ENCODE results near the gene CLNS1A. TPM values are rescaled to one million over a fixed set of nuclear protein-coding genes. Genes with fewer than 3 reads are reported as not detected.

Gene CLNS1A
- polyA plus RNA-seq, 3 donors, result 53.1 to 140 (median 139) TPM

GRCh38 chr11:77644887-77645286 lies 7.3 kb upstream of the CLNS1A start:
- DNase-seq, result no peak
- Histone ChIP-seq H3K4me2 (replicated peaks; ENCODE audit: extremely low read depth, low read length, poor library complexity, severe bottlenecking) (no peak overlapping the region), H4K20me1 (ENCODE audit: insufficient read depth, low read length) (no peaks in the 10 kb centered on the region), H3K9me3 (replicated peaks in 1 of 2; ENCODE audit: control insufficient read depth in 1 of 2, insufficient read depth in 1 of 2, low read length in 2 of 2) (peaks cover 4 to 7% of the 10 kb centered on the region in 2 donors), H3K4me1 (ENCODE audit: control insufficient read depth in 1 of 2, insufficient read depth in 2 of 2, low read length in 2 of 2) (no peaks in the 10 kb centered on the region), H3K9ac (ENCODE audit: insufficient read depth, low read length, poor library complexity, severe bottlenecking) (no peak overlapping the region), H3K27ac (ENCODE audit: low read depth in 1 of 2, low read length in 2 of 2) (no peak overlapping the region), H3K4me3 (replicated peaks in 1 of 3; ENCODE audit: low read depth in 2 of 3, low read length in 3 of 3) (no peak overlapping the region), H3K27me3 (ENCODE audit: control insufficient read depth in 2 of 2, insufficient read depth in 2 of 2, low read length in 2 of 2) (no peaks in the 10 kb centered on the region), H2AFZ (ENCODE audit: insufficient read depth, low read depth, low read length, poor library complexity, severe bottlenecking) (no peak overlapping the region), H3K36me3 (replicated peaks in 1 of 2; ENCODE audit: control insufficient read depth in 1 of 2, insufficient read depth in 2 of 2, low read length in 2 of 2) (no peaks in the 10 kb centered on the region), H3K79me2 (ENCODE audit: insufficient read depth, low read length) (no peaks in the 10 kb centered on the region)
- no peaks in the 10 kb centered on the region for H3K36me3 Mint-ChIP-seq
- peaks cover 4 to 16% (median 11%) of the 10 kb centered on the region in 7 donors for H3K9me3 Mint-ChIP-seq
- H3K4me1 Mint-ChIP-seq, result peaks cover 7% of the 10 kb centered on the region
- WGBS (ENCODE audit: insufficient coverage), result 91% methylated on average over 1 of the region's 1 CpG
- no peak overlapping the region for H3K4me3 Mint-ChIP-seq
- peaks cover 0 to 6% (median 0%) of the 10 kb centered on the region in 3 donors for H3K27me3 Mint-ChIP-seq (ENCODE audit: low read depth in 3 of 3)
- no peak for TF ChIP-seq CTCF (IDR thresholded peaks at IDR 0.05)
- no peak overlapping the region for H3K27ac Mint-ChIP-seq
- intact Hi-C loops (cut with micrococcal nuclease), result no loop called here

- H3K36me3 ChIP-seq (replicated peaks in 1 of 2; ENCODE audit: control insufficient read depth in 1 of 2, insufficient read depth in 2 of 2, low read length in 2 of 2), result no peaks in the 10 kb centered on the region
- no peaks in the 10 kb centered on the region for H4K20me1 ChIP-seq (ENCODE audit: insufficient read depth, low read length)
- H3K79me2 ChIP-seq (ENCODE audit: insufficient read depth, low read length), result peaks cover 9% of the 10 kb centered on the region
- H3K36me3 Mint-ChIP-seq, result no peaks in the 10 kb centered on the region
- intact Hi-C loops (cut with micrococcal nuclease), result no loop called here
- H3K4me3 ChIP-seq (replicated peaks in 1 of 3; ENCODE audit: low read depth in 2 of 3, low read length in 3 of 3), result no peak overlapping the region
- H3K27ac ChIP-seq (ENCODE audit: low read depth in 1 of 2, low read length in 2 of 2), result no peak overlapping the region
- no peak overlapping the region for H3K4me2 ChIP-seq (replicated peaks; ENCODE audit: extremely low read depth, low read length, poor library complexity, severe bottlenecking)
- TF ChIP-seq CTCF (IDR thresholded peaks at IDR 0.05), result no peak
- no peaks in the 10 kb centered on the region for H3K27me3 ChIP-seq (ENCODE audit: control insufficient read depth in 2 of 2, insufficient read depth in 2 of 2, low read length in 2 of 2)
- peaks cover 4 to 19% (median 14%) of the 10 kb centered on the region in 7 donors for H3K9me3 Mint-ChIP-seq
- no peak overlapping the region for H3K9ac ChIP-seq (ENCODE audit: insufficient read depth, low read length, poor library complexity, severe bottlenecking)
- no peak overlapping the region for H2AFZ ChIP-seq (ENCODE audit: insufficient read depth, low read depth, low read length, poor library complexity, severe bottlenecking)
- peaks cover 0 to 8% (median 0%) of the 10 kb centered on the region in 3 donors for H3K27me3 Mint-ChIP-seq (ENCODE audit: low read depth in 3 of 3)
- peaks cover 12% of the 10 kb centered on the region for H3K4me1 Mint-ChIP-seq
- H3K4me1 ChIP-seq (ENCODE audit: control insufficient read depth in 1 of 2, insufficient read depth in 2 of 2, low read length in 2 of 2), result peaks cover 6 to 8% of the 10 kb centered on the region in 2 donors
- H3K27ac Mint-ChIP-seq, result no peak overlapping the region
- H3K4me3 Mint-ChIP-seq, result no peak overlapping the region
- H3K9me3 ChIP-seq (replicated peaks in 1 of 2; ENCODE audit: control insufficient read depth in 1 of 2, insufficient read depth in 1 of 2, low read length in 2 of 2), result peaks cover 4 to 7% of the 10 kb centered on the region in 2 donors
- 100% methylated on average over 1 of the region's 2 CpGs for WGBS (ENCODE audit: insufficient coverage)
- DNase-seq, result no peak
Measured at GRCh38 chr11:77642228-77642627, 4.6 kb upstream of the CLNS1A start.

Measured in CD14-positive monocyte (primary cell).